ENCODE measurements around the gene VSTM2L. TPM values are rescaled to one million over a fixed set of nuclear protein-coding genes. Genes with fewer than 3 reads are reported as not detected.
"Not testable (repeated sequence)": the region's sequence is repeated elsewhere in the genome, so short reads cannot be mapped to it uniquely, and the experiment has no call there.

The VSTM2L gene
- total RNA-seq, 3 donors from 2014 or later: 0.11 to 0.33 (median 0.13) TPM

DNA sequence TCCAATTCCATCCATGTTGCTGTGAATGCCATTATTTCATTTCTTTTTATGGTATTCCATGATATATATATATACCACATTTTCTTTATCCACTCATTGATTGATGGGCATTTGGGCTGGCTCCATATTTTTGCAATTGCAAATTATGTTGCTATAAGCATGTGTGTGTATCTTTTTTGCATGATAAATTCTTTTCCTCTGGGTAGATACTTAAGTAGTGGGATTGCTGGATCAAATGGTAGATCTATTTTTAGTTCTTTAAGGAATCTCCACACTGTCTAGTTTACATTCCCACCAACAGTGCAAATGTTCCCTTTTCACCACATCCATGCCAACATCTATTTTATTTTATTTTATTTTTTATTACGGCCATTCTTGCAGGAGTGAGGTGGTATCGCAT lies 60.6 kb downstream of the VSTM2L start:
- not testable (repeated sequence) for H3K27me3 Mint-ChIP-seq (ENCODE audit: low read depth); DNase-seq; H3K36me3 Mint-ChIP-seq (ENCODE audit: insufficient read depth); H3K4me1 Mint-ChIP-seq (ENCODE audit: low read depth); ATAC-seq; H3K4me3 Mint-ChIP-seq
- peaks cover 47% of the 10 kb centered on the region for H3K9me3 Mint-ChIP-seq

GRCh38 chr20:37968841-37969401 lies 66.0 kb downstream of the VSTM2L start:
- ATAC-seq (no peak), DNase-seq (no peak)
- Mint-ChIP-seq H3K27me3 (ENCODE audit: low read depth) (peaks cover 3% of the 10 kb centered on the region), H3K36me3 (ENCODE audit: insufficient read depth) (peaks cover 20% of the 10 kb centered on the region), H3K4me3 (no peak overlapping the region), H3K4me1 (ENCODE audit: low read depth) (no peaks in the 10 kb centered on the region), H3K9me3 (peaks cover 41% of the 10 kb centered on the region)

DNA sequence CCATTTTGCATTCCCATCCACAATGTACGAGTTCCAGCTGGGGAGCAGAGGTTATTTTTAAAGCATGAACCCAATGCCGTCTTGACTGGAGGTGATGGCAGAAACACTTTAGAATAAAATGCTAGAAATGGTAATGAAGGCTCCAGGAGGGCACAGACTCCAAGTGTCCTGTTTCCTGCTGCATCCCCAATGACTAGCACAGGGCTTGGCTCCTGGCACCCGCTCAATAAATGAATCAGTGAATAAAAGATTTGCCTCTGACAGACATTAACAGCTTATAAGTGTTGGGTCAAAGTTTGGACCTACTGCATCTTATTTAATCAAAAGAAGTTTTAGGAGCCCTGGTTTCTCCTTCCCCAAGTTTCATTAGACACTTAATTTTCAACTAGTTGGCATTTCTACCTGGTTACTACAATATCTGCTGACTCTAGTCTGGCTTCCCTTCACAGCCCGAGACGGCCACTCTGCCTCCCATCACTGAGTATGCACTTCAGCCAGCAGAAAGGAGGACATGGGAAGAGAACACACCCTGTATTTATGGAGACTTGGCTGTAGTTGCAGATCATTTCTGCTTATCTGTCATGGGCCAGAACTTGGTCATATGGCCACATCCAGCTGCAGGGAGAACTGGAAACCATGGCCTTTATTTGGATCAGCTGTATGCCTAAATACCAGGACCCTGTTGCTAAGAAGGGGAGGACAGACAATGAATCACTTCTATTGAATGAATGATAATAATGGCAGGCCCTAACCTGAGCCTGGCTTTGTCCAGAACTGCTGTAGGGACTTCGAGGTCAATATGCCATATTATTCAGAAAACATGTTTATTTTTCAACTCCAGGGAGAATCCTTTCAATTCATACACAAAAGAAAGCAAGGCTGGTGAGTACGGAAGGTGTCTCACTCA lies 67.3 kb downstream of the VSTM2L start:
- Mint-ChIP-seq H3K27me3 (ENCODE audit: low read depth) (peaks cover 3% of the 10 kb centered on the region), H3K4me1 (ENCODE audit: low read depth) (no peaks in the 10 kb centered on the region), H3K9me3 (peaks cover 31% of the 10 kb centered on the region), H3K36me3 (ENCODE audit: insufficient read depth) (peaks cover 20% of the 10 kb centered on the region), H3K4me3 (no peak overlapping the region)
- no peak for DNase-seq
- no peak for ATAC-seq

DNA sequence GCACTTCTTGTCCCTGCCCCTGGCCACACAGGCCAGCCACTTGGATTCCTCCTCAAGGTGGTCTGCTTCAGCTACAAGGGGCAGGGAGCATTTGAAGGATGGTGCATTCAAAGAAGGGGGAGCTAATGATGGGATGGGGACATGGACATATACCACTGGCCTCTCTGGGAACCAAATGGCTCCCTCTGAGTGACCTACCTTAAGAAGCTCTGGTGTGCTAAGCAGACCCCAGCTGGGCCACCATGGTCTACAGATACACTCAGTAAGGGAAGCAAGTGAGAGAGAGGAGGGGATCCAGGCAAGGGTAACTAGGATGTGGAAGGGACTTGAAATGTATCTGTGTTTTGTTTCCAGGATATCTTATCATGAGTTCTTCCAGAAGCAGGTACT lies 67.9 kb downstream of the VSTM2L start:
- Mint-ChIP-seq H3K9me3 (peaks cover 29% of the 10 kb centered on the region), H3K36me3 (ENCODE audit: insufficient read depth) (peaks cover 20% of the 10 kb centered on the region), H3K27me3 (ENCODE audit: low read depth) (peaks cover 3% of the 10 kb centered on the region), H3K4me3 (no peak overlapping the region), H3K4me1 (ENCODE audit: low read depth) (no peaks in the 10 kb centered on the region)
- ATAC-seq (no peak), DNase-seq (no peak)

GRCh38 chr20:37971561-37972127 lies 68.7 kb downstream of the VSTM2L start:
- peaks cover 23% of the 10 kb centered on the region for H3K9me3 Mint-ChIP-seq
- no peaks in the 10 kb centered on the region for H3K27me3 Mint-ChIP-seq (ENCODE audit: low read depth)
- ATAC-seq (no peak), DNase-seq (no peak)
- H3K36me3 Mint-ChIP-seq (ENCODE audit: insufficient read depth): peaks cover 20% of the 10 kb centered on the region
- H3K4me3 Mint-ChIP-seq: no peak overlapping the region
- H3K4me1 Mint-ChIP-seq (ENCODE audit: low read depth): peaks cover under 1% of the 10 kb centered on the region

DNA sequence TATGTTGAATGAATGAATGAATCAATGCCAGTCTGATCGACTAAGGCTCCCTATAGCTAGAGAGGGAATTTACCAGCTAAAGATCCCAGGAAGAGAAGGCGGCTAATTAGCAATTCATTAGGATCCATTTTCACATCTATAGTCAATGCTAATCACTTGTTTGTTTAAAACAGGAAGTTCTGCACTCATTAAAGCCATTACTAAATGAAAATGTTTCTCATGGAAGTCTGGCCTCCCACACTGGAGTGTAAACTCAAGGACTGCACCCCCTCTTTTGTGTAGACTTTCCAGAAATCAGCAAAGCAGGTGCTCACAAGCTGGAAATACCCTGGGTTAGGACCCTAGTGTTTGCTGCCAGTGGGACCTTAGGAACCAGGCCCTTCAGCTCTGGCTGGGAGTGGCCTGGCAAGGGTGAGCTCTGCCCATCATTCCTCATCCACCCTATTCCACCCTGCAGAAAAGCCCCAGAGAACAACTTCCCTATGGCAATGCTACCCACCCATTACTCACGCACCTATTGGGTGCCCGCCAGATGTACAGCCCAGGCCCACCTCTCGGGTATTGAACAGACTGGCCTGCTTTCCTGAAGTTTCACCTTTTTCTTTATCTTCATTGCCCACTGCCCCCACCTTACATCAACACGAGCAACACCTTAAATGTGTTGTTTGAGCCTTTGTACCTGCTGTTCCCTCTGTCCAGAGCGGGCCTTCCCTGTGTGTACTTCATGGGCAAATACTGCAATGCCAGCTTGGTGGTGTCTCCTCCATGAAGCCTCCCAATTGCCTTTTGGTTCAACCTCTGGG lies 69.5 kb downstream of the VSTM2L start:
- ATAC-seq (no peak), DNase-seq (no peak)
- H3K9me3 Mint-ChIP-seq: peaks cover 15% of the 10 kb centered on the region
- no peaks in the 10 kb centered on the region for H3K27me3 Mint-ChIP-seq (ENCODE audit: low read depth)
- H3K4me3 Mint-ChIP-seq: no peak overlapping the region
- peaks cover 20% of the 10 kb centered on the region for H3K36me3 Mint-ChIP-seq (ENCODE audit: insufficient read depth)
- peaks cover 6% of the 10 kb centered on the region for H3K4me1 Mint-ChIP-seq (ENCODE audit: low read depth)

DNA sequence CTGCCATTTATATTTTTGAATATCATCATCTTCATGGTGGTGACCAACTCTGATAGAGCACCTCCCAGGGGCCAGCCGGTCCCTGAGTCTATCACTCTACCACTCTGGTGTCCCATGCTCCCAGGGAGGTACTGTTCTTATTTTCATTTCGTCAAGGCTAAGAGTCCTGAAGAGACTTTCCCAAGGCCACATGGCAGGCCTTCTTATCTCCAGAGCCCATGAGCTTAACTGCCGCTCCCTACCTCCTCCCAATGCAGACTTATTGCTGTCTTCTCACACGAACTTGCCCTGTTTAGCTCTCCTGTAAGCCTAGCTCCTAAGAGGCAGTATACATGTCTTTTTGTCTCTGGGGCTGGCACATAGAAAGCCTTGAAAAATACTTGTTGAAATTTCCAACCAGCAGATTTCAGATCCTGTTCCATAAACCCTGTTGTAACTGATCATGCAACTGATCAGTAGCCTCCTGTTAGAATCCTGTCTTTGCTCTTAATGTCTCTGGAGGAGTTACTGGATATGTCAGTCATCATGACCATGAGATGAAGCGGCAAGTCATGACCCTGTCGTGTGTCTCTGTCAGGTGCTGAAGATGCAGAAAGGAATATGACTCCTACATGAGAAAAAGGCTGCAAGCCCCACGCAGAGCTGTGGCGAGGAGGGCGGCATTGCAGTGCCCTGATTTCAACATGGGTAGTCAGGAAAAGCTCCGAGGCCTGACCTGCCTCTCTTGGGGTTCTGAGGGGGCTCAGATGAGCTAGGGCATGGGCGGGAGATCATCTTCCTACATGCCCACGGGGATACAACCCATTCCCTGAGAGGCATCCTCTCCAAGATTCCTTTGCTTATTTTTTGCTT lies 70.4 kb downstream of the VSTM2L start:
- peaks cover 20% of the 10 kb centered on the region for H3K36me3 Mint-ChIP-seq (ENCODE audit: insufficient read depth)
- H3K4me1 Mint-ChIP-seq (ENCODE audit: low read depth): peaks cover 11% of the 10 kb centered on the region
- peaks cover 8% of the 10 kb centered on the region for H3K9me3 Mint-ChIP-seq
- ATAC-seq (no peak), DNase-seq (no peak)
- no peaks in the 10 kb centered on the region for H3K27me3 Mint-ChIP-seq (ENCODE audit: low read depth)
- H3K4me3 Mint-ChIP-seq: no peak overlapping the region

GRCh38 chr20:37976887-37977286 lies 74.0 kb downstream of the VSTM2L start:
- peaks cover 13% of the 10 kb centered on the region for H3K4me1 Mint-ChIP-seq (ENCODE audit: low read depth)
- ATAC-seq (no peak), DNase-seq (no peak)
- H3K9me3 Mint-ChIP-seq: no peaks in the 10 kb centered on the region
- no peaks in the 10 kb centered on the region for H3K27me3 Mint-ChIP-seq (ENCODE audit: low read depth)
- no peak overlapping the region for H3K4me3 Mint-ChIP-seq
- peaks cover 18% of the 10 kb centered on the region for H3K36me3 Mint-ChIP-seq (ENCODE audit: insufficient read depth)

DNA sequence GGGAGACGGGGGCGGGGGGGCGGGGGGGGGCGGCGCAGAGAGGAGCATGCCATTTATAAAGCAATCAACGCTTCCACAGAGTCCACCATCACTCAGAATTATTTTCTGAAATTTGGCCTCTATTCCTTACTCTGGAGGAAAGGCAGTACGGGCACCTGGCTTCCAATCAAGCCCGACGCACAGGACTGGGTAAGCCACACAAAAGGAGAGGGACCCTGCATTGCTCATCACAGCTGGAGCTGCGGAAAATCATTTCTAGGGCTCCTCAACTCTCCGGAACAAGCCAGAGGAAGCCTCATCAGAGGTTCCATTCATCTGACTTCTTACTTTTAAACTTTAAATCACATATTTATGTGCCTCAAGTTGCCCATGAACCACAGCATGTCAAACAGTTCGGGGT lies 74.4 kb downstream of the VSTM2L start:
- H3K9me3 Mint-ChIP-seq: no peaks in the 10 kb centered on the region
- DNase-seq: no peak
- H3K27me3 Mint-ChIP-seq (ENCODE audit: low read depth): no peaks in the 10 kb centered on the region
- no peak overlapping the region for H3K4me3 Mint-ChIP-seq
- peaks cover 13% of the 10 kb centered on the region for H3K4me1 Mint-ChIP-seq (ENCODE audit: low read depth)
- H3K36me3 Mint-ChIP-seq (ENCODE audit: insufficient read depth): peaks cover 17% of the 10 kb centered on the region
- ATAC-seq: no peak

DNA sequence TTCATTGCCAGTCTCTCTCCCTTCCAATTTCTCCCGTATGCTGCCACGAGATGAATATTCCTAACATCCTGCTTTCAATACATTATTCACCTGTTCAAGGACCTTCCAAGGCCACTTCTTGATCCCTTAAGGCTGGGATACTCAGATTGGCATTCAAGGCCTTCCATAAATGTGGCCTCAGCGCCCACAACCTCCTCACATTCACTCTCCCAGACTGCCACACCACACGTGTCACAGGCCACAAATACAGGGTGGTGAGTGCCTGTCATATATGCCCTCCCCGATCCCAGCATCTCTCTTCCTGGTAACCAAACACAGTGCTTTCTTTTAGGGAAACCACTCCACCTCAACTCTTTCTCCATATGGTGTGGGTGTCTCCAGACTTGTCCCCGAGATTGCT lies 74.9 kb downstream of the VSTM2L start:
- H3K4me3 Mint-ChIP-seq: no peak overlapping the region
- H3K36me3 Mint-ChIP-seq (ENCODE audit: insufficient read depth): peaks cover 20% of the 10 kb centered on the region
- DNase-seq: no peak
- H3K4me1 Mint-ChIP-seq (ENCODE audit: low read depth): peaks cover 13% of the 10 kb centered on the region
- ATAC-seq: no peak
- H3K9me3 Mint-ChIP-seq: no peaks in the 10 kb centered on the region
- H3K27me3 Mint-ChIP-seq (ENCODE audit: low read depth): no peaks in the 10 kb centered on the region

DNA sequence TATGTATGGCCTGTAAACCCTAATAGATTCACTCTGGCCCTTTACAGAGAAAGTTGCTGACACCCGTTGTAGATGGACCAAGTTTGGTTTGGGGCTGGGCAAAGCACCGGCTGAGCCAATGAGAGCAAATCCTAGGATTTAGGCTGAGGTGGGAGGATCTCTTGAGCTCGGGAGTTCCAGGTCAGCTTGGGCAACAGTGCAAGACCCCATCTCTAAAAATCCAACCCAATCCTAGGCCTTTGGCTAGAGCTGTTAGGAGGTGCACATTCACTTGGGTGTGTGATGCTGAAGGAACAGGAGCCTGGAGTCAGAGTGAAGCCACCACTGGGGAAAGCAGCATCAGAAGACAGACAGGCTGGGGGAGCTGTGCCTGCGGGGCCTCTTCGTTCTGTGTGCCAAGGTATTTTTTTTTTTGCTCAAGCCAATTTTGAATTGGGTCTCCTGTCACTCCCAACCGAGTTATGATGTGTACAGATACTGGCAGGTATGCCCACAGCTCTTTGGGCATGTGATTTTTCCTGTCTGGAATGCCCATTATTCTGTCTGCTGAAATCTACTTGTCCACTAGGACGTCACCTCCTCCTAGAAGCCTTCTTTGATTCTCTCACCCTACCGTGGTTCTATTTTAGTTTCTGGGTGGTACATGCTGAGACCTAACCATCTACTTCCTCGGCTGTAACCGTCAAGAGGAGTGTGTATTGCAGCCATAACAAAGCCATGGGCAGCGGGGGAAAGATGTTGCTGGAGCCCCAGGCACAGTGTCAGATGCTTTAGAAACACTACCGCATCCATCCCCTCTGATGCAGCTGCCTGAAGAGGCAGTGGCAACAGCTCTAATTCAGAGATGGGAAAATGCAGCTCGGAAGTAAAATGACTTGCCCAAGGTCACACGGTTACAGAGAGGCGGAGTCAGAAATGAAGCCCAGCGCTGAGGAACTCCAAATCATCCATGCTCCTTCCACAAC lies 76.4 kb downstream of the VSTM2L start:
- no peak overlapping the region for H3K4me3 Mint-ChIP-seq
- no peaks in the 10 kb centered on the region for H3K27me3 Mint-ChIP-seq (ENCODE audit: low read depth)
- ATAC-seq (no peak), DNase-seq (no peak)
- peaks cover 21% of the 10 kb centered on the region for H3K36me3 Mint-ChIP-seq (ENCODE audit: insufficient read depth)
- H3K4me1 Mint-ChIP-seq (ENCODE audit: low read depth): peaks cover 13% of the 10 kb centered on the region
- no peaks in the 10 kb centered on the region for H3K9me3 Mint-ChIP-seq

DNA sequence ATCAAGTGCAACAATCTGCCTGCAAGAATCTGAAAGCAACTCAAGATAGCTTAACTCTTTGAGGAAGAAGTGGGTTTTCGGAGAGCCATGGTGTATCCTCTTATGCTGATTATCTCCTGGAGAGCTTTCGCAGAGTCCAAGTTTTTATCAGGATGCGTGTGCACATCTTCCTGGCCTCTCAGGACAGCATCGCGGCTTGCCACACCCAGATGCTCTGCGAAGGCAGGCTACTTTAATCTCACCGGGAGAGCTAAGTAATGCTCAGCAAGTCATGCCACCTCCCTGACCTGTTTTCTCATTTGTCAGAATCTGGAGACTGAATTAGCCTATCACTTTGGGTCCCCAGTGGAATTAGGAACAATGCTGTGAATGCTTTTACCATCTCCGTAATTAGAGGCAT lies 77.5 kb downstream of the VSTM2L start:
- no peaks in the 10 kb centered on the region for H3K9me3 Mint-ChIP-seq
- no peaks in the 10 kb centered on the region for H3K27me3 Mint-ChIP-seq (ENCODE audit: low read depth)
- no peak overlapping the region for H3K4me3 Mint-ChIP-seq
- peaks cover 26% of the 10 kb centered on the region for H3K36me3 Mint-ChIP-seq (ENCODE audit: insufficient read depth)
- no peak for ATAC-seq
- peaks cover 13% of the 10 kb centered on the region for H3K4me1 Mint-ChIP-seq (ENCODE audit: low read depth)
- no peak for DNase-seq

DNA sequence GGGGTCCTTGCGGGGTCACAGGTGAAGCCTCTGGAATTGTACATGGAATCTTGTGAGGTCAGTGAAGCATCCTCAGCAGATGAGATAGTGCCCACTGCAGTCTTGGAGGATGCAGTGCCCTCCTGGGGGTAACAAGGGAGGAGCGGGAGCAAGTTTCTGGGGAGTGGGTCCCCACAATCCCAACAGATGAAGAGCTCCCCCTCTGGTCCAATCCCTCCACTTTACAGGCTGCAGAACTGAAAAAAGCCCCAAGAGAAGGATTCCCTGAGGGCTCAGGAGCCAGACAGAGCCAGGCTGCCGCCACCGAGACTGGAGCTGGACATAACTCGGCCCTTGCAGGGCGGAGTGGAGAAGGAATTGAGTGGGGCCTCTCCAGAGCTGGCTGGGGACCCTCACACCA lies 77.9 kb downstream of the VSTM2L start:
- Mint-ChIP-seq H3K9me3 (no peaks in the 10 kb centered on the region), H3K36me3 (ENCODE audit: insufficient read depth) (peaks cover 26% of the 10 kb centered on the region)

More for the DNA sequence above, 77.9 kb downstream of the VSTM2L start:
- DNase-seq (no peak), ATAC-seq (no peak)
- H3K4me1 Mint-ChIP-seq (ENCODE audit: low read depth): peaks cover 13% of the 10 kb centered on the region
- no peaks in the 10 kb centered on the region for H3K27me3 Mint-ChIP-seq (ENCODE audit: low read depth)
- no peak overlapping the region for H3K4me3 Mint-ChIP-seq
